Neural progenitor cell (in vitro differentiated cells): ENCODE data around the gene MILR1. TPM values are rescaled to one million over a fixed set of nuclear protein-coding genes. Genes with fewer than 3 reads are reported as not detected.

ENCODE experiments used
- DNase-seq: peaks from one replicate; pipeline ENCODE4 v3.0.0-alpha.2; 2016; ENCODE audit warnings: low spot score
- H2AFZ ChIP-seq: fragments of 200-600 bp; sonication (generic); replicated peaks from 2 replicates; pipeline ENCODE4 v1.6.1; 2016; ENCODE audit warnings: antibody characterized with exemption
- H3F3A ChIP-seq: fragments of 200-600 bp; sonication (generic); 2 replicates; pipeline ENCODE4 v1.6.1; 2016; ENCODE audit warnings: antibody characterized with exemption, low read depth
- H3K27ac ChIP-seq: fragments of 200-600 bp; sonication (generic); 2 replicates; pipeline ENCODE4 v1.5.1; 2016; ENCODE audit warnings: mild to moderate bottlenecking
- H3K27me3 ChIP-seq: fragments of 200-600 bp; sonication (generic); 2 replicates; pipeline ENCODE4 v1.6.1; 2016; ENCODE audit warnings: mild to moderate bottlenecking, moderate library complexity
- H3K36me3 ChIP-seq: fragments of 200-600 bp; sonication (generic); 2 replicates; pipeline ENCODE4 v1.5.1; 2016
- H3K4me1 ChIP-seq: fragments of 200-600 bp; sonication (generic); 2 replicates; pipeline ENCODE4 v1.6.1; 2016; ENCODE audit warnings: mixed run types
- H3K4me2 ChIP-seq: fragments of 200-600 bp; sonication (generic); 2 replicates; pipeline ENCODE4 v1.6.1; 2016
- H3K4me3 ChIP-seq: fragments of 200-600 bp; sonication (generic); 2 replicates; pipeline ENCODE4 v1.5.1; 2016
- H3K79me2 ChIP-seq: fragments of 200-600 bp; sonication (generic); 2 replicates; pipeline ENCODE4 v1.6.1; 2016; ENCODE audit warnings: low read depth
- H3K9ac ChIP-seq: fragments of 200-600 bp; sonication (generic); 2 replicates; pipeline ENCODE4 v1.6.1; 2016
- H3K9me3 ChIP-seq: fragments of 200-600 bp; sonication (generic); 2 replicates; pipeline ENCODE4 v1.5.1; 2016; ENCODE audit warnings: low read depth
- H4K20me1 ChIP-seq: fragments of 200-600 bp; sonication (generic); 2 replicates; pipeline ENCODE4 v1.6.1; 2016; ENCODE audit warnings: low read depth
- H3K27ac Mint-ChIP-seq: 3 replicates; pipeline ENCODE4 v1.8.0; 2021; ENCODE audit warnings: mixed read lengths
- H3K27me3 Mint-ChIP-seq: 2 replicates; pipeline ENCODE4 v1.8.0; 2022; ENCODE audit warnings: low read depth, mild to moderate bottlenecking, inconsistent platforms, moderate library complexity, mixed read lengths; ENCODE audit not compliant: insufficient read depth
- H3K36me3 Mint-ChIP-seq: 3 replicates; pipeline ENCODE4 v1.8.0; 2021; ENCODE audit warnings: mixed read lengths
- H3K4me1 Mint-ChIP-seq: 3 replicates; pipeline ENCODE4 v1.8.0; 2021; ENCODE audit warnings: mixed read lengths
- H3K4me3 Mint-ChIP-seq: 3 replicates; pipeline ENCODE4 v1.8.0; 2021; ENCODE audit warnings: mild to moderate bottlenecking, moderate library complexity, mixed read lengths
- H3K9me3 Mint-ChIP-seq: 3 replicates; pipeline ENCODE4 v1.8.0; 2020; ENCODE audit warnings: mixed read lengths
- CTCF ChIP-seq: fragments of 200-600 bp; sonication (generic); IDR thresholded peaks from 2 replicates; pipeline ENCODE4 v1.5.1; 2017; ENCODE audit warnings: antibody characterized with exemption, mild to moderate bottlenecking
- EZH2 ChIP-seq: fragments of 200-600 bp; sonication (generic); IDR thresholded peaks from 2 replicates; pipeline ENCODE4 v1.6.1; 2017; ENCODE audit warnings: antibody characterized with exemption, mild to moderate bottlenecking, moderate library complexity
- EZH2phosphoT487 ChIP-seq: fragments of 200-600 bp; sonication (generic); IDR thresholded peaks from 2 replicates; pipeline ENCODE4 v1.6.1; 2017; ENCODE audit warnings: antibody characterized with exemption
- total RNA-seq: library from RNA; depleted of rRNA; stranded (reverse); fragments of >200 nt; gene quantifications from 2 replicates; pipeline ENCODE4 v1.2.3, GENCODE V29; 2015; ENCODE audit warnings: low replicate concordance

MILR1 gene
- total RNA-seq, 1 donor from 2014 or later = not detected

- no peak for DNase-seq
- H3K27ac Mint-ChIP-seq = no peak overlapping the region
- peaks cover 7% of the 10 kb centered on the region for H3K27me3 Mint-ChIP-seq
- peaks cover 43% of the 10 kb centered on the region for H3K4me1 Mint-ChIP-seq
- peaks cover 48% of the 10 kb centered on the region for H3K36me3 Mint-ChIP-seq
- H4K20me1 ChIP-seq = peaks cover 85% of the 10 kb centered on the region
- H3K4me1 ChIP-seq = peaks cover 20% of the 10 kb centered on the region
- H3F3A ChIP-seq = peaks cover 89% of the 10 kb centered on the region
- no peaks in the 10 kb centered on the region for H3K9me3 ChIP-seq
- peaks cover 75% of the 10 kb centered on the region for H3K79me2 ChIP-seq
- H3K27ac ChIP-seq = no peak overlapping the region
- no peak overlapping the region for H2AFZ ChIP-seq
- H3K27me3 ChIP-seq = no peaks in the 10 kb centered on the region
- no peaks in the 10 kb centered on the region for H3K9me3 Mint-ChIP-seq
- H3K4me2 ChIP-seq = no peak overlapping the region
- H3K36me3 ChIP-seq = peaks cover 55% of the 10 kb centered on the region
- no peak overlapping the region for H3K4me3 ChIP-seq
- no peak overlapping the region for H3K9ac ChIP-seq
- TF ChIP-seq EZH2 = no peak
- TF ChIP-seq CTCF = no peak
- TF ChIP-seq EZH2phosphoT487 = no peak
- peak overlapping the region; percentile 39 for H3K4me3 Mint-ChIP-seq
These were observed 51.6 kb downstream of the MILR1 start for GRCh38 chr17:64500487-64500859.

- H3K9ac ChIP-seq = no peak overlapping the region
These were observed 52.2 kb downstream of the MILR1 start for GRCh38 chr17:64500862-64501765.

GRCh38 chr17:64502021-64502420, 53.1 kb downstream of the MILR1 start:
- Histone ChIP-seq H3K4me1 (peaks cover 18% of the 10 kb centered on the region), H3K27ac (no peak overlapping the region), H3K4me2 (no peak overlapping the region), H3K9ac (no peak overlapping the region), H3K27me3 (no peaks in the 10 kb centered on the region), H4K20me1 (peaks cover 78% of the 10 kb centered on the region), H2AFZ (no peak overlapping the region), H3K4me3 (no peak overlapping the region), H3K79me2 (peaks cover 73% of the 10 kb centered on the region), H3F3A (peaks cover 93% of the 10 kb centered on the region), H3K36me3 (peaks cover 55% of the 10 kb centered on the region), H3K9me3 (no peaks in the 10 kb centered on the region)
- no peak overlapping the region for H3K27ac Mint-ChIP-seq
- H3K36me3 Mint-ChIP-seq = peaks cover 50% of the 10 kb centered on the region
- TF ChIP-seq EZH2phosphoT487 = no peak
- TF ChIP-seq CTCF = no peak
- no peak for TF ChIP-seq EZH2
- no peak overlapping the region for H3K4me3 Mint-ChIP-seq
- H3K9me3 Mint-ChIP-seq = no peaks in the 10 kb centered on the region
- no peak for DNase-seq
- peaks cover 36% of the 10 kb centered on the region for H3K4me1 Mint-ChIP-seq
- peaks cover 16% of the 10 kb centered on the region for H3K27me3 Mint-ChIP-seq

More at GRCh38 chr17:64500862-64501765, 52.2 kb downstream of the MILR1 start:
- TF ChIP-seq EZH2 = no peak
- no peak for TF ChIP-seq EZH2phosphoT487
- TF ChIP-seq CTCF = no peak
- peaks cover 75% of the 10 kb centered on the region for H3K79me2 ChIP-seq
- H3K27me3 Mint-ChIP-seq = peaks cover 11% of the 10 kb centered on the region
- peak overlapping the region; percentile 9 for H3K27ac ChIP-seq
- peaks cover 18% of the 10 kb centered on the region for H3K4me1 ChIP-seq
- no peak overlapping the region for H3K27ac Mint-ChIP-seq
- no peak overlapping the region for H3K4me3 Mint-ChIP-seq
- no peaks in the 10 kb centered on the region for H3K9me3 ChIP-seq
- no peak for DNase-seq
- no peak overlapping the region for H3K4me2 ChIP-seq
- peaks cover 50% of the 10 kb centered on the region for H3K36me3 Mint-ChIP-seq
- peaks cover 94% of the 10 kb centered on the region for H3F3A ChIP-seq
- peaks cover 38% of the 10 kb centered on the region for H3K4me1 Mint-ChIP-seq
- no peaks in the 10 kb centered on the region for H3K27me3 ChIP-seq
- peaks cover 55% of the 10 kb centered on the region for H3K36me3 ChIP-seq
- H3K4me3 ChIP-seq = no peak overlapping the region
- H3K9me3 Mint-ChIP-seq = no peaks in the 10 kb centered on the region
- H4K20me1 ChIP-seq = peaks cover 78% of the 10 kb centered on the region
- H2AFZ ChIP-seq = no peak overlapping the region
